ENCODE data around the gene PNPLA5. TPM values are rescaled to one million over a fixed set of nuclear protein-coding genes. Genes with fewer than 3 reads are reported as not detected.

Gene PNPLA5
- total RNA-seq, 2 donors from 2014 or later, result not detected

- H3K4me3 Mint-ChIP-seq, result no peak overlapping the region
- H3K9me3 Mint-ChIP-seq, result no peaks in the 10 kb centered on the region
- H3K27ac Mint-ChIP-seq, result no peak overlapping the region
- ATAC-seq (replicated peaks in 1 of 2) (no peak), DNase-seq (no peak)
- peaks cover 31% of the 10 kb centered on the region for H3K27me3 Mint-ChIP-seq (ENCODE audit: low read depth)
- H3K36me3 Mint-ChIP-seq (ENCODE audit: insufficient read depth in 2 of 2), result no peaks in the 10 kb centered on the region
- no peaks in the 10 kb centered on the region for H3K4me1 Mint-ChIP-seq (ENCODE audit: low read depth)
Measured at GRCh38 chr22:43893266-43893665, 1.5 kb upstream of the PNPLA5 start.

- H3K27ac Mint-ChIP-seq, result no peak overlapping the region
- no peaks in the 10 kb centered on the region for H3K4me1 Mint-ChIP-seq (ENCODE audit: low read depth)
- no peaks in the 10 kb centered on the region for H3K9me3 Mint-ChIP-seq
- peak overlapping the region in 1 of 2 donors; percentile 24 for H3K4me3 Mint-ChIP-seq
- H3K36me3 Mint-ChIP-seq (ENCODE audit: insufficient read depth in 2 of 2), result no peaks in the 10 kb centered on the region
- ATAC-seq (replicated peaks in 1 of 2), result no peak
- H3K27me3 Mint-ChIP-seq (ENCODE audit: low read depth), result peaks cover 38% of the 10 kb centered on the region
- no peak for DNase-seq
Measured at GRCh38 chr22:43892183-43892894, 526 bp upstream of the PNPLA5 start.

- Mint-ChIP-seq H3K27me3 (ENCODE audit: low read depth) (peaks cover 43% of the 10 kb centered on the region), H3K9me3 (no peaks in the 10 kb centered on the region), H3K36me3 (ENCODE audit: insufficient read depth in 2 of 2) (no peaks in the 10 kb centered on the region), H3K27ac (no peak overlapping the region), H3K4me3 (no peak overlapping the region), H3K4me1 (ENCODE audit: low read depth) (no peaks in the 10 kb centered on the region)
- ATAC-seq (replicated peaks in 1 of 2), result no peak
- DNase-seq, result no peak
Measured at GRCh38 chr22:43890901-43891331, 897 bp downstream of the PNPLA5 start.

DNA sequence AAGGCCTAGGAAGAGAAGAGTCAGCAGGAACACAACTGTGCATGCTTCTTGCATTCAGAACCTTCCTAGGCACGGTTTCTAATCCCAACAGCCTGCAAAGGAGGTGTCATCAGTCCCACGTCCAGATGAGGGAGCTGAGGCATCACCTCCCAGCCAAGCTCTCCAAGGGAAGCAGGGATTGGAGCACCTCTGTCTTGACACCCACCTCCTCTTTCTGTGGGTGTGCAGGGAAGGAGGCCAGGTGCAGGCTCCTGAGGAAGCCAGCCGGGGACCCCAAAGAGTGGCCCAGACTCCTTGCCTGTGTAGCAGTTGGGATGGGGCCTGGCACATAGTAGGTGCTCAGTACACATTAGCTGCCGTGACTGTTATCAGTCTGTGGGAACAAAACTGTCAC lies 2.0 kb downstream of the PNPLA5 start:
- H3K27me3 Mint-ChIP-seq (ENCODE audit: low read depth), result peaks cover 49% of the 10 kb centered on the region
- no peaks in the 10 kb centered on the region for H3K36me3 Mint-ChIP-seq (ENCODE audit: insufficient read depth in 2 of 2)
- no peak for DNase-seq
- ATAC-seq (replicated peaks in 1 of 2), result no peak
- no peak overlapping the region for H3K27ac Mint-ChIP-seq
- no peaks in the 10 kb centered on the region for H3K4me1 Mint-ChIP-seq (ENCODE audit: low read depth)
- H3K4me3 Mint-ChIP-seq, result no peak overlapping the region
- no peaks in the 10 kb centered on the region for H3K9me3 Mint-ChIP-seq

DNA sequence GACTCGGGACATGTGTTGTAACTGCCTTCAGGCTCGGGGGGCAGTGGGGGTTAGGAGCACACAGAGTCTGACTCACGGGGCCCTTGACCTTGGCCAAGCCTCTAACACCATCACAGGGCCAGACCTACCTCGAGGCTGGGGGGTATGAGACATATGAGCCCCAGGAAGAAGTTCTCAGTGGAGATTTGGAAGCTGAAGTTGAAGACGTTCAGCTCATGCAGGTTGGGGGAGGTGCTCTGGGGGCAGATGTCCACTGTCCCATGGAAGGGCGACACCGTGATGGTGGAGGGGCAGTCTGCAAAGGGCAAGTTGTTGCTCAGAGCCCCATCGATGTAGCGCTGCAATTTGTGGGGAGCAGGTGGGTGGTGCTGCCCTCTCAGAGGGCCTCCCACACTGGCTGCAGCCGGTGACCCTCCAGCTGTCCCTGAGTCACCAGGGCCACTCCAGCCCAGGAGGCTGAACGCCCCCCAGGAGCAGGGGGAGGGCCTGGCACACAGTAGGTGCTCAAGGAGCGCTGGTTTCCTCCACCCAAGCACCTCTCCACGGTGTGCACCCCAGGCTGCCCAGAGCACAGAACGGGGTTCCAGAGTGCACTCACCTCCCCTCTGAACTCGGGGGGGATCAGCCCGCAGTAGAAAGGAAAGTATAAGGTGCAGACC lies 2.5 kb downstream of the PNPLA5 start:
- ATAC-seq (replicated peaks in 1 of 2) (no peak), DNase-seq (no peak)
- H3K9me3 Mint-ChIP-seq, result no peaks in the 10 kb centered on the region
- no peak overlapping the region for H3K4me3 Mint-ChIP-seq
- peaks cover 49% of the 10 kb centered on the region for H3K27me3 Mint-ChIP-seq (ENCODE audit: low read depth)
- no peaks in the 10 kb centered on the region for H3K4me1 Mint-ChIP-seq (ENCODE audit: low read depth)
- H3K27ac Mint-ChIP-seq, result no peak overlapping the region
- no peaks in the 10 kb centered on the region for H3K36me3 Mint-ChIP-seq (ENCODE audit: insufficient read depth in 2 of 2)

GRCh38 chr22:43888740-43889139 lies 3.1 kb downstream of the PNPLA5 start:
- ATAC-seq (replicated peaks in 1 of 2) (no peak), DNase-seq (no peak)
- Mint-ChIP-seq H3K27me3 (ENCODE audit: low read depth) (peaks cover 45% of the 10 kb centered on the region), H3K27ac (no peak overlapping the region), H3K4me3 (no peak overlapping the region), H3K4me1 (ENCODE audit: low read depth) (no peaks in the 10 kb centered on the region), H3K9me3 (no peaks in the 10 kb centered on the region), H3K36me3 (ENCODE audit: insufficient read depth in 2 of 2) (no peaks in the 10 kb centered on the region)

GRCh38 chr22:43887391-43887790 lies 4.4 kb downstream of the PNPLA5 start:
- Mint-ChIP-seq H3K27me3 (ENCODE audit: low read depth) (peaks cover 34% of the 10 kb centered on the region), H3K4me1 (ENCODE audit: low read depth) (no peaks in the 10 kb centered on the region), H3K27ac (no peak overlapping the region), H3K9me3 (no peaks in the 10 kb centered on the region), H3K36me3 (ENCODE audit: insufficient read depth in 2 of 2) (no peaks in the 10 kb centered on the region), H3K4me3 (no peak overlapping the region)
- ATAC-seq (replicated peaks in 1 of 2), result no peak
- no peak for DNase-seq

GRCh38 chr22:43886231-43886630 lies 5.6 kb downstream of the PNPLA5 start:
- Mint-ChIP-seq H3K9me3 (no peaks in the 10 kb centered on the region), H3K36me3 (ENCODE audit: insufficient read depth in 2 of 2) (no peaks in the 10 kb centered on the region), H3K4me3 (no peak overlapping the region), H3K27ac (no peak overlapping the region), H3K27me3 (ENCODE audit: low read depth) (peaks cover 32% of the 10 kb centered on the region), H3K4me1 (ENCODE audit: low read depth) (no peaks in the 10 kb centered on the region)
- DNase-seq (no peak), ATAC-seq (replicated peaks in 1 of 2) (no peak)

- Mint-ChIP-seq H3K36me3 (ENCODE audit: insufficient read depth in 2 of 2) (no peaks in the 10 kb centered on the region), H3K4me1 (ENCODE audit: low read depth) (no peaks in the 10 kb centered on the region), H3K27me3 (ENCODE audit: low read depth) (peaks cover 32% of the 10 kb centered on the region), H3K27ac (no peak overlapping the region), H3K4me3 (no peak overlapping the region), H3K9me3 (no peaks in the 10 kb centered on the region)
- DNase-seq, result no peak
- no peak for ATAC-seq (replicated peaks in 1 of 2)
Measured at GRCh38 chr22:43885786-43886185, 6.0 kb downstream of the PNPLA5 start.

GRCh38 chr22:43885319-43885671 lies 6.5 kb downstream of the PNPLA5 start:
- Mint-ChIP-seq H3K9me3 (no peaks in the 10 kb centered on the region), H3K4me3 (no peak overlapping the region), H3K36me3 (ENCODE audit: insufficient read depth in 2 of 2) (no peaks in the 10 kb centered on the region), H3K4me1 (ENCODE audit: low read depth) (no peaks in the 10 kb centered on the region), H3K27me3 (ENCODE audit: low read depth) (peaks cover 32% of the 10 kb centered on the region), H3K27ac (no peak overlapping the region)
- ATAC-seq (replicated peaks in 1 of 2) (no peak), DNase-seq (no peak)

DNA sequence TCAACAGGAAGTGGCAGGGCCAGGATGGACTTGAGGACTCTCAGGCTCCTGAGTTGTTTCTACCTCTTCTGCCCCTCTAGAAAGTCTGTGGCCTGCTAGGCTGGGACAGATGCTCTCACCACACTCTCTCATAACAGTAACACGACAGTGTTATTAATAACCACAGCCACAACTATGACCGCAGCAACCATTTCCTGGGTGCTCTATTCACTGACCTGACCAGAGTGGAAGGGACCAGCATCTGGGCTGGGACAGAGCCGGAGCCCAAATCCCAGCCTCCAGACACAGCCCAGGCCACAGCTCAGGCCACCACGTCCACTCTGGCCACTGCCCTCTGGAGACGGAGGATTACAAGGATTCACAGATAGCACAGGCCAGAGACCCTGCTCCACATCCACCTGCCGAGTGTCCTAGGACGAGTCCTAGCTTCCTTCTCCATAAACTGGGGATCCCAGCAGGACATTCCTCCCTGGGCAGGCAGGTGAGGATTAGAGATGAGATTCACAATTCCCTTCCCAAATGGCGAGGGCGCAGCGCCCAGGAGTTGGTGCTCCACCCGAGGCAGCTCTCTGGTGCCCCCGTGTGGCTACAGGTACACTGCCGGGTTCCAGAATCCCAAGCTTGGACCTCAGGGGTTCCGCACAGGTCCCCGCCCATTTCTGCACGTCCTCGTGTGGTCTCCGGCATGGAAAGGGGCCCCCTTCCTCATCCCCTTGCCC lies 7.1 kb downstream of the PNPLA5 start:
- Mint-ChIP-seq H3K27me3 (ENCODE audit: low read depth) (peaks cover 32% of the 10 kb centered on the region), H3K9me3 (no peaks in the 10 kb centered on the region), H3K27ac (no peak overlapping the region), H3K36me3 (ENCODE audit: insufficient read depth in 2 of 2) (no peaks in the 10 kb centered on the region), H3K4me3 (no peak overlapping the region), H3K4me1 (ENCODE audit: low read depth) (no peaks in the 10 kb centered on the region)
- ATAC-seq (replicated peaks in 1 of 2) (peak; percentile 29 to 34), DNase-seq (peak; percentile 56 to 62)

GRCh38 chr22:43883719-43884415 lies 7.9 kb downstream of the PNPLA5 start:
- no peak overlapping the region for H3K27ac Mint-ChIP-seq
- DNase-seq (no peak), ATAC-seq (replicated peaks in 1 of 2) (no peak)
- no peaks in the 10 kb centered on the region for H3K9me3 Mint-ChIP-seq
- H3K36me3 Mint-ChIP-seq (ENCODE audit: insufficient read depth in 2 of 2), result no peaks in the 10 kb centered on the region
- H3K27me3 Mint-ChIP-seq (ENCODE audit: low read depth), result peaks cover 24% of the 10 kb centered on the region
- H3K4me3 Mint-ChIP-seq, result no peak overlapping the region
- no peaks in the 10 kb centered on the region for H3K4me1 Mint-ChIP-seq (ENCODE audit: low read depth)

DNA sequence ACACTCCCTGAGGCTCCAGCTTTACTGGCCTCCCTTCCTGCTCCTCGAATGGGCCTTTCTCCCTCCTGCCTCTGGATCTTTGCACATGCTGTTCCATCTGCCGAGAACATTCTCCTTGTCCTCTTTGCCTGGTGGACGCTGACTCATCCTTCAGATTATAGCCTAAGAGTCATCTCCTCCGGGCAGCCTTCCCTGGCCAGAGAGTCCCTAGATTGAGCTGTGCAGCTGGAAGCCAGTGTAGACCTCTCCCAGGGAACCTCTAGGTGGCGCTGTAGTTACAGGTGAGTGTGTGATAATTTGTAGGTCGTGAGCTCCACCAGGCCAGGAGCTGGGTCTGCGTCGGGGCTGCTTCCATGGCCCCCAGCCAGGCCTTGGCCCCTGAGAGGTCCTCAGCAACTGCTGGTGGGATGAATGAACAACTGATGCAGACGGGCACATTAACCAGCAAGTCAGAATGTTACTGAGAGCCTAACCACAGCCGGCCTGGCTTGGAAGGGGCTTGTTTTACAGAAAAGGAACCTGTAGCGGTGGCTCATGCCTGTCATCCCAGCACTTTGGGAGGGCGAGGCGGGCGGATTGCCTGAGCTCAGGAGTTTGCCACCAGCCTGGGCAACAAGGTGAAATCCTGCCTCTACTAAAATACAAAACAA lies 8.7 kb downstream of the PNPLA5 start:
- H3K4me1 Mint-ChIP-seq (ENCODE audit: low read depth), result no peaks in the 10 kb centered on the region
- H3K9me3 Mint-ChIP-seq, result no peaks in the 10 kb centered on the region
- peaks cover 17% of the 10 kb centered on the region for H3K27me3 Mint-ChIP-seq (ENCODE audit: low read depth)
- H3K36me3 Mint-ChIP-seq (ENCODE audit: insufficient read depth in 2 of 2), result no peaks in the 10 kb centered on the region
- ATAC-seq (replicated peaks in 1 of 2), result peak; percentile 81 to 87
- no peak overlapping the region for H3K4me3 Mint-ChIP-seq
- no peak overlapping the region for H3K27ac Mint-ChIP-seq
- DNase-seq, result peak; percentile 64 to 74

Data from activated T-cell treated with anti-CD3 and anti-CD28 coated beads, Interleukin-2, amount 50 U/mL, for 72 hours (primary cell).